Liver (tissue), 9 donors: Measurements from ENCODE around the gene LTO1. TPM values are rescaled to one million over a fixed set of nuclear protein-coding genes. Genes with fewer than 3 reads are reported as not detected.

ENCODE experiments used
- DNase-seq: peaks from one replicate; pipeline ENCODE4 v3.0.0-alpha.2; 2017; ENCODE audit warnings: low spot score
- H3K27ac ChIP-seq, 2 donors: one replicate each; pipeline ENCODE4 v1.7.0; 2013; ENCODE audit warnings: inconsistent platforms in 2 of 2, low read length in 2 of 2, control low read depth in 1 of 2, low read depth in 1 of 2, mild to moderate bottlenecking in 1 of 2
- H3K27me3 ChIP-seq, 4 donors: one replicate each; pipeline versions ENCODE4 v1.6.1 to v1.7.0; 2013; ENCODE audit warnings: low read length in 3 of 4, inconsistent platforms in 1 of 4, mild to moderate bottlenecking in 1 of 4, moderate library complexity in 1 of 4; ENCODE audit not compliant: control insufficient read depth in 4 of 4, insufficient read depth in 4 of 4
- H3K36me3 ChIP-seq, 4 donors: one replicate each; pipeline versions ENCODE4 v1.6.1 to v1.7.0; 2013; ENCODE audit warnings: low read length in 3 of 4, mild to moderate bottlenecking in 3 of 4, low read depth in 1 of 4, moderate library complexity in 1 of 4; ENCODE audit not compliant: control insufficient read depth in 4 of 4, insufficient read depth in 3 of 4
- H3K4me1 ChIP-seq, 4 donors: one replicate each; pipeline versions ENCODE4 v1.6.1 to v1.7.0; 2013; ENCODE audit warnings: low read length in 3 of 4, mild to moderate bottlenecking in 3 of 4, moderate library complexity in 1 of 4; ENCODE audit not compliant: control insufficient read depth in 4 of 4, insufficient read depth in 4 of 4
- H3K4me3 ChIP-seq, 3 donors: one replicate each; pipeline versions ENCODE4 v1.6.1 to v1.7.0; 2013; ENCODE audit warnings: low read length in 3 of 3, control low read depth in 1 of 3, low read depth in 1 of 3, mild to moderate bottlenecking in 1 of 3
- H3K9ac ChIP-seq, 2 donors: one replicate each; pipeline ENCODE4 v1.7.0; 2013; ENCODE audit warnings: low read length in 2 of 2, mild to moderate bottlenecking in 2 of 2, moderate library complexity in 2 of 2, control low read depth in 1 of 2, low read depth in 1 of 2
- H3K9me3 ChIP-seq, 4 donors: one replicate each; pipeline versions ENCODE4 v1.6.1 to v1.7.0; 2013; ENCODE audit warnings: low read length in 3 of 4; ENCODE audit not compliant: control insufficient read depth in 4 of 4
- EGR1 ChIP-seq, 2 donors: IDR thresholded peaks; 2 replicates each; pipeline ENCODE4 v1.6.1; 2016 to 2018; ENCODE audit warnings: antibody characterized with exemption in 2 of 2, low read depth in 2 of 2
- FOXA1 ChIP-seq: IDR thresholded peaks from 2 replicates; pipeline ENCODE4 v1.6.1; 2016; ENCODE audit warnings: antibody characterized with exemption
- FOXA2 ChIP-seq: IDR thresholded peaks from 2 replicates; pipeline ENCODE4 v1.6.1; 2016; ENCODE audit warnings: antibody characterized with exemption
- GABPA ChIP-seq, 2 donors: IDR thresholded peaks in 1 of 2; conservative IDR thresholded peaks in 1 of 2; 2 replicates each; pipeline ENCODE4 v1.6.1; 2016; ENCODE audit warnings: antibody characterized with exemption in 2 of 2, mild to moderate bottlenecking in 1 of 2, moderate library complexity in 1 of 2
- HNF4A ChIP-seq, 2 donors: conservative IDR thresholded peaks; 2 replicates each; pipeline ENCODE4 v1.6.1; 2016; ENCODE audit warnings: antibody characterized with exemption in 2 of 2, mild to moderate bottlenecking in 2 of 2
- HNF4G ChIP-seq: IDR thresholded peaks from 2 replicates; pipeline ENCODE4 v1.6.1; 2016; ENCODE audit warnings: antibody characterized with exemption
- NR2F2 ChIP-seq: IDR thresholded peaks from 2 replicates; pipeline ENCODE4 v1.6.1; 2016; ENCODE audit warnings: antibody characterized with exemption
- SP1 ChIP-seq: IDR thresholded peaks from 2 replicates; pipeline ENCODE4 v1.6.1; 2018; ENCODE audit warnings: antibody characterized with exemption, mild to moderate bottlenecking
- TAF1 ChIP-seq: conservative IDR thresholded peaks from 2 replicates; pipeline ENCODE4 v1.6.1; 2016; ENCODE audit warnings: antibody characterized with exemption, mild to moderate bottlenecking
- WGBS: extraction: QIAGEN DNeasy Blood & Tissue Kit; methylation state at CpG from one replicate; pipeline ENCODE4 v1.1.7; 2013; 5-methylcytosine and 5-hydroxymethylcytosine counted together
- polyA plus RNA-seq, 2 donors: library from polyadenylated mRNA; stranded (reverse) in 1 of 2; unstranded in 1 of 2; fragments of 200-250 nt in 1 of 2; fragments of >200 nt in 1 of 2; fragmentation: Nextera tagmentation in 1 of 2; extraction: Ambion mirVana in 1 of 2; gene quantifications; one replicate each; pipeline versions ENCODE4 v1.2.1 to v1.2.3, GENCODE V29; 2013 to 2015
- total RNA-seq, 2 donors: library from RNA; depleted of rRNA; stranded (reverse); fragments of >200 nt; gene quantifications; one replicate each; pipeline ENCODE4 v1.2.3, GENCODE V29; 2014
- TF ChIP-seq, protein P1 (sequence below): IDR thresholded peaks from 2 replicates; pipeline ENCODE4 v1.6.1; 2016; ENCODE audit warnings: antibody characterized with exemption
- TF ChIP-seq, protein P2 (sequence below): IDR thresholded peaks from 2 replicates; pipeline ENCODE4 v1.6.1; 2016; ENCODE audit warnings: antibody characterized with exemption
- TF ChIP-seq, protein P3 (sequence below): IDR thresholded peaks from 2 replicates; pipeline ENCODE4 v1.6.1; 2016; ENCODE audit warnings: antibody characterized with exemption
- TF ChIP-seq, protein P4 (sequence below): IDR thresholded peaks from 2 replicates; pipeline ENCODE4 v1.6.1; 2016; ENCODE audit warnings: antibody characterized with exemption, mild to moderate bottlenecking
- TF ChIP-seq, protein P5 (sequence below): fragments of 150-350 bp; IDR thresholded peaks from 2 replicates; pipeline ENCODE4 v1.5.1; 2017; ENCODE audit warnings: improper control_type of control experiment, low read depth, low read length; ENCODE audit not compliant: missing input control
- donor health status: healthy.
- donor health status: healthy.
- donor health status: healthy.
- donor health status: healthy.
- donor health status: healthy.

LTO1 gene
- total and polyA plus RNA-seq, 4 donors = 4.9 to 12.3 (median 7.3) TPM

DNA sequence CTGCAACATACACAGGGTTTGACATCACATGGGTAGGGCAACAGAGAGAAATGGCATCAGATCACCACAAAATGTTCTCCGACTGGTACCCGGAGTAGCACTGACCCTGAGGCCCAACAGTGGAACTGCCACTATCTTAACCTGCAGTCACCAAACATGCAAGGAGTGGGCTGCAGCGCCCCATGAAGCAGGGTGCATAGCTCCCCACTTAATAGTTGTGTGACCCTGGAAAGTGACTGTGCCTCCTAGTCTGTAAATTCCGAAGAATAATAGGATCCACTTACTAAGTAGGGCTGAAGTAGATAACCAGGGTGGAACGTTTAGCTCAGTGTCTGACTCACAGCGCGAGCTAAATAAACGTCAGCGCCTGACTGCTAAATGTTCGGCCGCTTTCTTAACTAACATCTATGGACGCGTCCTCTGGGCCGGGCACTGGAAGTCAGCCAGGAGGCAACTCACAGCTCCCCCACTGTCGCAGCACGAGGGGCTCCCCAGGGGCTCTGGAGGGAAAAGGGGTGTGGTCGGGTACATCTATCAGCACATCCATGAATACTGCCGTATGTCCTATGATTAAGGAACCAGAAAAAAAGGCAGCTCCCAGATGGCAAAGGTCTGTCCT, 777 bp downstream of the LTO1 start:
- 19% methylated on average over 18 of the region's 18 CpGs for WGBS
- peak; percentile 53 for DNase-seq

More for the DNA sequence above, 777 bp downstream of the LTO1 start:
- Histone ChIP-seq H3K9ac (peak overlapping the region; percentile 0 to 92), H3K9me3 (no peaks in the 10 kb centered on the region), H3K4me3 (peak overlapping the region; percentile 79 to 100 (median 97)), H3K27me3 (no peaks in the 10 kb centered on the region), H3K4me1 (peaks cover 3 to 22% (median 14%) of the 10 kb centered on the region in 4 donors), H3K27ac (peak overlapping the region in 1 of 2 donors; percentile 74), H3K36me3 (peaks cover 0 to 10% (median 4%) of the 10 kb centered on the region in 4 donors)
- TF ChIP-seq, protein P1, sequence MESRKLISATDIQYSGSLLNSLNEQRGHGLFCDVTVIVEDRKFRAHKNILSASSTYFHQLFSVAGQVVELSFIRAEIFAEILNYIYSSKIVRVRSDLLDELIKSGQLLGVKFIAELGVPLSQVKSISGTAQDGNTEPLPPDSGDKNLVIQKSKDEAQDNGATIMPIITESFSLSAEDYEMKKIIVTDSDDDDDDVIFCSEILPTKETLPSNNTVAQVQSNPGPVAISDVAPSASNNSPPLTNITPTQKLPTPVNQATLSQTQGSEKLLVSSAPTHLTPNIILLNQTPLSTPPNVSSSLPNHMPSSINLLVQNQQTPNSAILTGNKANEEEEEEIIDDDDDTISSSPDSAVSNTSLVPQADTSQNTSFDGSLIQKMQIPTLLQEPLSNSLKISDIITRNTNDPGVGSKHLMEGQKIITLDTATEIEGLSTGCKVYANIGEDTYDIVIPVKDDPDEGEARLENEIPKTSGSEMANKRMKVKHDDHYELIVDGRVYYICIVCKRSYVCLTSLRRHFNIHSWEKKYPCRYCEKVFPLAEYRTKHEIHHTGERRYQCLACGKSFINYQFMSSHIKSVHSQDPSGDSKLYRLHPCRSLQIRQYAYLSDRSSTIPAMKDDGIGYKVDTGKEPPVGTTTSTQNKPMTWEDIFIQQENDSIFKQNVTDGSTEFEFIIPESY = no peak
- TF ChIP-seq HNF4A (conservative IDR thresholded peaks at IDR 0.05) (no peak), EGR1 (IDR thresholded peaks at IDR 0.05; ENCODE audit: low read depth in 2 of 2) (no peak), SP1 (no peak), HNF4G (no peak), GABPA (IDR thresholded peaks at IDR 0.05 in 1 of 2, conservative IDR thresholded peaks at IDR 0.05 in 1 of 2) (no peak), TAF1 (no peak), FOXA2 (no peak), NR2F2 (no peak), FOXA1 (no peak)
- TF ChIP-seq, protein P2, sequence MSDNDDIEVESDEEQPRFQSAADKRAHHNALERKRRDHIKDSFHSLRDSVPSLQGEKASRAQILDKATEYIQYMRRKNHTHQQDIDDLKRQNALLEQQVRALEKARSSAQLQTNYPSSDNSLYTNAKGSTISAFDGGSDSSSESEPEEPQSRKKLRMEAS = no peak
- TF ChIP-seq, protein P3, sequence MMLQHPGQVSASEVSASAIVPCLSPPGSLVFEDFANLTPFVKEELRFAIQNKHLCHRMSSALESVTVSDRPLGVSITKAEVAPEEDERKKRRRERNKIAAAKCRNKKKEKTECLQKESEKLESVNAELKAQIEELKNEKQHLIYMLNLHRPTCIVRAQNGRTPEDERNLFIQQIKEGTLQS = no peak
- TF ChIP-seq, protein P4, sequence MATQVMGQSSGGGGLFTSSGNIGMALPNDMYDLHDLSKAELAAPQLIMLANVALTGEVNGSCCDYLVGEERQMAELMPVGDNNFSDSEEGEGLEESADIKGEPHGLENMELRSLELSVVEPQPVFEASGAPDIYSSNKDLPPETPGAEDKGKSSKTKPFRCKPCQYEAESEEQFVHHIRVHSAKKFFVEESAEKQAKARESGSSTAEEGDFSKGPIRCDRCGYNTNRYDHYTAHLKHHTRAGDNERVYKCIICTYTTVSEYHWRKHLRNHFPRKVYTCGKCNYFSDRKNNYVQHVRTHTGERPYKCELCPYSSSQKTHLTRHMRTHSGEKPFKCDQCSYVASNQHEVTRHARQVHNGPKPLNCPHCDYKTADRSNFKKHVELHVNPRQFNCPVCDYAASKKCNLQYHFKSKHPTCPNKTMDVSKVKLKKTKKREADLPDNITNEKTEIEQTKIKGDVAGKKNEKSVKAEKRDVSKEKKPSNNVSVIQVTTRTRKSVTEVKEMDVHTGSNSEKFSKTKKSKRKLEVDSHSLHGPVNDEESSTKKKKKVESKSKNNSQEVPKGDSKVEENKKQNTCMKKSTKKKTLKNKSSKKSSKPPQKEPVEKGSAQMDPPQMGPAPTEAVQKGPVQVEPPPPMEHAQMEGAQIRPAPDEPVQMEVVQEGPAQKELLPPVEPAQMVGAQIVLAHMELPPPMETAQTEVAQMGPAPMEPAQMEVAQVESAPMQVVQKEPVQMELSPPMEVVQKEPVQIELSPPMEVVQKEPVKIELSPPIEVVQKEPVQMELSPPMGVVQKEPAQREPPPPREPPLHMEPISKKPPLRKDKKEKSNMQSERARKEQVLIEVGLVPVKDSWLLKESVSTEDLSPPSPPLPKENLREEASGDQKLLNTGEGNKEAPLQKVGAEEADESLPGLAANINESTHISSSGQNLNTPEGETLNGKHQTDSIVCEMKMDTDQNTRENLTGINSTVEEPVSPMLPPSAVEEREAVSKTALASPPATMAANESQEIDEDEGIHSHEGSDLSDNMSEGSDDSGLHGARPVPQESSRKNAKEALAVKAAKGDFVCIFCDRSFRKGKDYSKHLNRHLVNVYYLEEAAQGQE = no peak
- TF ChIP-seq, protein P5, sequence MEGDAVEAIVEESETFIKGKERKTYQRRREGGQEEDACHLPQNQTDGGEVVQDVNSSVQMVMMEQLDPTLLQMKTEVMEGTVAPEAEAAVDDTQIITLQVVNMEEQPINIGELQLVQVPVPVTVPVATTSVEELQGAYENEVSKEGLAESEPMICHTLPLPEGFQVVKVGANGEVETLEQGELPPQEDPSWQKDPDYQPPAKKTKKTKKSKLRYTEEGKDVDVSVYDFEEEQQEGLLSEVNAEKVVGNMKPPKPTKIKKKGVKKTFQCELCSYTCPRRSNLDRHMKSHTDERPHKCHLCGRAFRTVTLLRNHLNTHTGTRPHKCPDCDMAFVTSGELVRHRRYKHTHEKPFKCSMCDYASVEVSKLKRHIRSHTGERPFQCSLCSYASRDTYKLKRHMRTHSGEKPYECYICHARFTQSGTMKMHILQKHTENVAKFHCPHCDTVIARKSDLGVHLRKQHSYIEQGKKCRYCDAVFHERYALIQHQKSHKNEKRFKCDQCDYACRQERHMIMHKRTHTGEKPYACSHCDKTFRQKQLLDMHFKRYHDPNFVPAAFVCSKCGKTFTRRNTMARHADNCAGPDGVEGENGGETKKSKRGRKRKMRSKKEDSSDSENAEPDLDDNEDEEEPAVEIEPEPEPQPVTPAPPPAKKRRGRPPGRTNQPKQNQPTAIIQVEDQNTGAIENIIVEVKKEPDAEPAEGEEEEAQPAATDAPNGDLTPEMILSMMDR = no peak
